ENCODE measurements around the gene POGLUT3. TPM values are rescaled to one million over a fixed set of nuclear protein-coding genes. Genes with fewer than 3 reads are reported as not detected.

The POGLUT3 gene
- total and polyA plus RNA-seq, 7 donors: 2.1 to 7.4 (median 4.2) TPM

GRCh38 chr11:108483163-108483562 is 15.0 kb downstream of the POGLUT3 start:
- intact Hi-C loops (cut with DNase I): loop anchor here in 1 of 2 donors (1.0 kb wide), 1 partner anchor 13 kb away; no protein-coding TSS in a partner anchor
- TF ChIP-seq, protein P1, sequence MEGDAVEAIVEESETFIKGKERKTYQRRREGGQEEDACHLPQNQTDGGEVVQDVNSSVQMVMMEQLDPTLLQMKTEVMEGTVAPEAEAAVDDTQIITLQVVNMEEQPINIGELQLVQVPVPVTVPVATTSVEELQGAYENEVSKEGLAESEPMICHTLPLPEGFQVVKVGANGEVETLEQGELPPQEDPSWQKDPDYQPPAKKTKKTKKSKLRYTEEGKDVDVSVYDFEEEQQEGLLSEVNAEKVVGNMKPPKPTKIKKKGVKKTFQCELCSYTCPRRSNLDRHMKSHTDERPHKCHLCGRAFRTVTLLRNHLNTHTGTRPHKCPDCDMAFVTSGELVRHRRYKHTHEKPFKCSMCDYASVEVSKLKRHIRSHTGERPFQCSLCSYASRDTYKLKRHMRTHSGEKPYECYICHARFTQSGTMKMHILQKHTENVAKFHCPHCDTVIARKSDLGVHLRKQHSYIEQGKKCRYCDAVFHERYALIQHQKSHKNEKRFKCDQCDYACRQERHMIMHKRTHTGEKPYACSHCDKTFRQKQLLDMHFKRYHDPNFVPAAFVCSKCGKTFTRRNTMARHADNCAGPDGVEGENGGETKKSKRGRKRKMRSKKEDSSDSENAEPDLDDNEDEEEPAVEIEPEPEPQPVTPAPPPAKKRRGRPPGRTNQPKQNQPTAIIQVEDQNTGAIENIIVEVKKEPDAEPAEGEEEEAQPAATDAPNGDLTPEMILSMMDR (IDR thresholded peaks at IDR 0.05): no peak
- Histone ChIP-seq H3K27me3 (ENCODE audit: insufficient read depth in 3 of 3, low read length in 2 of 3) (no peaks in the 10 kb centered on the region), H3K27ac (no peak overlapping the region), H3K36me3 (ENCODE audit: insufficient read depth in 1 of 2, low read depth in 1 of 2) (peaks cover 0 to 95% of the 10 kb centered on the region in 2 donors), H3K9me3 (no peaks in the 10 kb centered on the region), H3K4me1 (no peaks in the 10 kb centered on the region), H3K4me3 (no peak overlapping the region)
- ATAC-seq (no peak), DNase-seq (no peak)

GRCh38 chr11:108474664-108475463 is 23.3 kb downstream of the POGLUT3 start:
- no peaks in the 10 kb centered on the region for H3K4me1 ChIP-seq
- no peaks in the 10 kb centered on the region for H3K27me3 ChIP-seq (ENCODE audit: insufficient read depth in 3 of 3, low read length in 2 of 3)
- no peak for ATAC-seq
- TF ChIP-seq, protein P1 (IDR thresholded peaks at IDR 0.05): no peak
- no peaks in the 10 kb centered on the region for H3K9me3 ChIP-seq
- no peak overlapping the region for H3K27ac ChIP-seq
- H3K4me3 ChIP-seq: no peak overlapping the region
- WGBS, 3 donors: 80 to 84% (median 81%) methylated on average over 11 of the region's 11 CpGs
- intact Hi-C loops (cut with DNase I): no loop called here
- H3K36me3 ChIP-seq (ENCODE audit: insufficient read depth in 1 of 2, low read depth in 1 of 2): peaks cover 0 to 61% of the 10 kb centered on the region in 2 donors
- no peak for DNase-seq

DNA sequence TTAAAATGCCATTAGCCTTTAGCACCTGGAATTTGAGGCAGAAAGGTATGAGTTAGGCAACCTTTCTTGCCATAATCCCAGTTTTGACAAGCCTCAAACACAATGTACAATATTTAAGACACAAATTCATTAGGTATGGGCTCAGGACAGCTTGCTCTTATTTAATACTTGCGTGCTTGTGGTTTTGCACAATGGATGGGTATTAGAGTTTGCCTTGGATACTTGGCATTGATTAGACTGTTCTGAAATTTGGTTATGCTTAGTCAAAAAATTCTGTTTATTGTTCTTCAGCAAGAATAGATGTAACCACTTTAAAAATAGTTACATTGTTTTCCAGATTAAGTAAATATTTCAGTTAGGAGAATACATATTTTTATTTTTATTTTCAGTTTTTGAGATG is 25.5 kb downstream of the POGLUT3 start:
- H3K27ac ChIP-seq: no peak overlapping the region
- ATAC-seq: no peak
- no peak for DNase-seq
- H3K9me3 ChIP-seq: no peaks in the 10 kb centered on the region
- WGBS, 3 donors: 97 to 100% (median 100%) methylated on average over 1 of the region's 1 CpG
- TF ChIP-seq, protein P1 (IDR thresholded peaks at IDR 0.05): no peak
- H3K27me3 ChIP-seq (ENCODE audit: insufficient read depth in 3 of 3, low read length in 2 of 3): no peaks in the 10 kb centered on the region
- intact Hi-C loops (cut with DNase I): no loop called here
- peaks cover 4% of the 10 kb centered on the region for H3K4me1 ChIP-seq
- H3K36me3 ChIP-seq (ENCODE audit: insufficient read depth in 1 of 2, low read depth in 1 of 2): peaks cover 0 to 43% of the 10 kb centered on the region in 2 donors
- no peak overlapping the region for H3K4me3 ChIP-seq

DNA sequence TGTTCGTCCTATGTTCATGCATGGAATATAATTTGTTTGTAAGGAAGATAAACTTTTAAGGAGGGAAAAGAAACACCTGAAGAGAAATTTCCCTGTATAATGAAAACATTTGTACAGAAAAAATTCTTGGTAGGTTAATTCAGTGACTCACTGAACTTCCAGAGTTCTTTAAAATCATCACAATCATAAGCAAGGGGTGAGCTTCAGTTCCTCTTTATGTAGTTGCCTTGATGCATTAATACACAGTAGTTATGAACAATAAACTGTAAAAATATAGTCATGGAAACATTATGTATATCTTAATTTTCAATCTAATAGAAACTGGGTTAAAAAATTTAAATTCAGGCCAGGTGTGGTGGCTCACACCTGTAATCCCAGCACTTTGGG is 29.7 kb downstream of the POGLUT3 start:
- DNase-seq (no peak), ATAC-seq (no peak)
- intact Hi-C loops (cut with DNase I): loop anchor here in 1 of 2 donors (10.0 kb wide), 1 partner anchor 186 kb away; no protein-coding TSS in a partner anchor
- peaks cover 0 to 3% of the 10 kb centered on the region in 2 donors for H3K36me3 ChIP-seq (ENCODE audit: insufficient read depth in 1 of 2, low read depth in 1 of 2)
- TF ChIP-seq, protein P1 (IDR thresholded peaks at IDR 0.05): no peak
- no peak overlapping the region for H3K27ac ChIP-seq
- H3K27me3 ChIP-seq (ENCODE audit: insufficient read depth in 3 of 3, low read length in 2 of 3): no peaks in the 10 kb centered on the region
- H3K4me1 ChIP-seq: peaks cover 4% of the 10 kb centered on the region
- 81 to 86% (median 82%) methylated on average over 1 of the region's 1 CpG for WGBS, 3 donors
- H3K4me3 ChIP-seq: no peak overlapping the region
- H3K9me3 ChIP-seq: no peaks in the 10 kb centered on the region

All from psoas muscle (tissue), 8 donors.